K562 treated with DMSO at 1 percent for 24 hours (cell line): ENCODE data around the gene GHRHR. TPM values are rescaled to one million over a fixed set of nuclear protein-coding genes. Genes with fewer than 3 reads are reported as not detected.

Source experiments
- total RNA-seq: library from RNA; unstranded; fragments of 300-600 nt; gene quantifications from 2 replicates; pipeline ENCODE4 v1.2.3, GENCODE V29; 2022; ENCODE audit warnings: low read depth; ENCODE audit not compliant: insufficient read depth

The GHRHR gene
- not detected in 2 replicates for total RNA-seq

DNA sequence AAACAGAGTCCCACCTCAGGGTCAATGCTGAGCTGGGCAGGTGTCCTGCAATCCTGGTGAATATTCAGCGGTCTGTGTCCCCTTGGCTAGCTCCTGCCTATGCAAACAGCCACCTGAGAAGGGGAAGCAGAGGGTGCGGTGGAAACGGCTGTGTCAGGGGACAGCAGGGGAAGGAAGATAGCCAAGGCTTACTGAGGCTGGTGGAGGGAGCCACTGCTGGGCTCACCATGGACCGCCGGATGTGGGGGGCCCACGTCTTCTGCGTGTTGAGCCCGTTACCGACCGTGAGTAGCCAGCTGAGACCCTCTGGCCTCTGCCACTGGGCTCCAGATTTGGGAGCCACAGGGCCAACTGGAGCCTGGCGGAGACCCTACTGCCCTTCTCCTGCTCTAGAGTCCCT, at the start of gene GHRHR:
TSS of gene GHRHR (plus strand) at position 112 of the 400 bp plus-strand sequence. CDS start at position 228, 116 bp downstream.

Other genes with a start within 250 kb of the GHRHR start
- not detected in 2 replicates for gene INMT, start 211.8 kb upstream of the GHRHR start, total RNA-seq
- 7.9 and 8.4 TPM in 2 replicates for gene MINDY4, start 192.5 kb upstream of the GHRHR start, total RNA-seq
- gene AQP1, start 52.1 kb upstream of the GHRHR start, total RNA-seq: 0.94 and 1.7 TPM in 2 replicates
- not detected in 2 replicates for gene ADCYAP1R1, start 88.4 kb downstream of the GHRHR start, total RNA-seq